ENCODE measurements around the gene NCLN.

DNA sequence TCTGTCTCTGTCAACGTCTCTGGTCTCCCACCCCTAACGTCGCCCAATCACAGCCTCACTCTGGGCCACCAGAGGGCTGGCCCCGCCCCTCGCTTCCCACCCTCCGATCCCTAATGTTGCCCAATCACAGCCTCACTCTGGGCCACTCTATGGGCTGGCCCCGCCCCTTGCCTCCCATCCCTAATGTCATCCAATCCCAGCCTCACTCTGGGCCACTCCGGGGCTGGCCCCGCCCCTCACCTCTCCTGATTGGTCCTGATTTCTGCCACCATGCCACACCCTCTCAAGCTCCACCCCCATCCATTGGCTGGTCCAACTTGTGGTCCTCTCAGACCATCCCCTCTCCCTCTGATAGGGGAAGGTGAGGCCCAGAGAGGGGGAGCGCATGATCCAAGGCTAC, 63.7 kb downstream of the NCLN start:
- TF ChIP-seq, protein P1, sequence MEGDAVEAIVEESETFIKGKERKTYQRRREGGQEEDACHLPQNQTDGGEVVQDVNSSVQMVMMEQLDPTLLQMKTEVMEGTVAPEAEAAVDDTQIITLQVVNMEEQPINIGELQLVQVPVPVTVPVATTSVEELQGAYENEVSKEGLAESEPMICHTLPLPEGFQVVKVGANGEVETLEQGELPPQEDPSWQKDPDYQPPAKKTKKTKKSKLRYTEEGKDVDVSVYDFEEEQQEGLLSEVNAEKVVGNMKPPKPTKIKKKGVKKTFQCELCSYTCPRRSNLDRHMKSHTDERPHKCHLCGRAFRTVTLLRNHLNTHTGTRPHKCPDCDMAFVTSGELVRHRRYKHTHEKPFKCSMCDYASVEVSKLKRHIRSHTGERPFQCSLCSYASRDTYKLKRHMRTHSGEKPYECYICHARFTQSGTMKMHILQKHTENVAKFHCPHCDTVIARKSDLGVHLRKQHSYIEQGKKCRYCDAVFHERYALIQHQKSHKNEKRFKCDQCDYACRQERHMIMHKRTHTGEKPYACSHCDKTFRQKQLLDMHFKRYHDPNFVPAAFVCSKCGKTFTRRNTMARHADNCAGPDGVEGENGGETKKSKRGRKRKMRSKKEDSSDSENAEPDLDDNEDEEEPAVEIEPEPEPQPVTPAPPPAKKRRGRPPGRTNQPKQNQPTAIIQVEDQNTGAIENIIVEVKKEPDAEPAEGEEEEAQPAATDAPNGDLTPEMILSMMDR (IDR thresholded peaks at IDR 0.05): no peak
- no peak for TF ChIP-seq POLR2AphosphoS5 (IDR thresholded peaks at IDR 0.05)
